Umbilical cord (tissue), 2 donors: ENCODE results near the gene TEX48. TPM values are rescaled to one million over a fixed set of nuclear protein-coding genes. Genes with fewer than 3 reads are reported as not detected.
A peak's percentile ranks its signal among the peaks of the same experiment; 100 is the strongest.

Source experiments
- DNase-seq: peaks from one replicate; pipeline ENCODE4 v3.0.0-alpha.2; 2015; ENCODE audit warnings: low spot score
- total RNA-seq: library from RNA; depleted of rRNA; stranded (reverse); fragments of >200 nt; gene quantifications from one replicate; pipeline ENCODE4 v1.2.3, GENCODE V29; 2014; ENCODE audit warnings: low replicate concordance; ENCODE audit not compliant: insufficient read depth

Gene TEX48
- total RNA-seq, 1 donor from 2014 or later, result not detected

DNA sequence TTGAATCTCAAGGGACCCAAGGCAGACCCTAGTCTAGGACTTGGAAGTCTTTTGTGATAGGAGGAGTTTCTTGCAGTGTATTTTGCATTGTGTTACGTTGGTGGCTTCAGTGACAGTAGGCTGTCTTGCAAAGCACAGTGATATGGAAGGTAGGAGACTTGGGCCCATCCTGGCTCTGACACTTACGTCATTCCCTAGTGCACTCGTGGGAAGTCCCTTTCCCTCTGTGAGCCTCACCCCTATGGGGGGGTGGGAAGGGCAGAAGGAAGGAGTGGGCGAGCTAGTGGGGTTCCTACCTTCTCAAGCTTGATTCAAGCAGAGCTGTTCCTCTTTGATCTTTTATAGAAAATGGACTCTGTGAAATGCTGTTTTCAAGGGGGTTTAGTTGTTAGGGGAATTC lies 15.1 kb downstream of the TEX48 start:
- DNase-seq, result no peak

DNA sequence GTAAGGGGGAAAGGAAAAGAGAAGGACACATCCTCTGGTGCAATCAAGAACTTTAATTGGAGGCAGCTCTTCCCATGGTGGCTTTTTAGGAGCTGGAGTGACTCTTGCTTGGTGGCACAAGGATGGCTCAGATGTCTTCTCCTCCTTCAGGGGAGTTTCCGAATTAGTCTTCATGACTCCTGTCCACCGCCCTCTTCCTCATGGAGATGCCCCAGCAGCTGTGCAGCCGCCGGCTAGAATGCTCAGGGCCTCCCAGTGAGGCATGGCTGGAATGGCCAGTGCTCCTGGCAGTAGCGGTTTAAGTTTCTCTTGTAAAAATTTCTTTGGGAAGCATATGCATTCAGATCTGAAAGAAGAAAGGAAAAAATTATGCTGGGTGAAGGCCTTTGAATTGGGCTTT lies 15.6 kb downstream of the TEX48 start:
- DNase-seq, result no peak

DNA sequence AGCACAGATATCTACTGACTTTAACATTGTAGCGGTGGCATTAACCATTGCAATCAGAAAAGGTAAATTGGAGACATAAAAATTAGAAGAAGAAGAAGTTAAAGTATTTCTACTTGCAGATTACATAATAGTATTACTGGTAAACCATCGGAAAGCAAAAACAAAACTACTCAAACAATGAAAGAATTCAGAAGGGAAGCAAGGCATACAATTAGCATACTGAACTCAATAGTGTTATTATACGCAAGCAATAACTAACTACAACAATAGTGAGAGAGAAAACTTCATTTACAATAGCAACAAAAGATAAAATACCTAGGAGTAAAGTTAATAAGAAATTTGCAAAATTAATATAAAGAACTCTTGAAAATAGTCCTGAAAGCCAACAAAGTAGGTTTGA lies 17.8 kb downstream of the TEX48 start:
- DNase-seq, result no peak

DNA sequence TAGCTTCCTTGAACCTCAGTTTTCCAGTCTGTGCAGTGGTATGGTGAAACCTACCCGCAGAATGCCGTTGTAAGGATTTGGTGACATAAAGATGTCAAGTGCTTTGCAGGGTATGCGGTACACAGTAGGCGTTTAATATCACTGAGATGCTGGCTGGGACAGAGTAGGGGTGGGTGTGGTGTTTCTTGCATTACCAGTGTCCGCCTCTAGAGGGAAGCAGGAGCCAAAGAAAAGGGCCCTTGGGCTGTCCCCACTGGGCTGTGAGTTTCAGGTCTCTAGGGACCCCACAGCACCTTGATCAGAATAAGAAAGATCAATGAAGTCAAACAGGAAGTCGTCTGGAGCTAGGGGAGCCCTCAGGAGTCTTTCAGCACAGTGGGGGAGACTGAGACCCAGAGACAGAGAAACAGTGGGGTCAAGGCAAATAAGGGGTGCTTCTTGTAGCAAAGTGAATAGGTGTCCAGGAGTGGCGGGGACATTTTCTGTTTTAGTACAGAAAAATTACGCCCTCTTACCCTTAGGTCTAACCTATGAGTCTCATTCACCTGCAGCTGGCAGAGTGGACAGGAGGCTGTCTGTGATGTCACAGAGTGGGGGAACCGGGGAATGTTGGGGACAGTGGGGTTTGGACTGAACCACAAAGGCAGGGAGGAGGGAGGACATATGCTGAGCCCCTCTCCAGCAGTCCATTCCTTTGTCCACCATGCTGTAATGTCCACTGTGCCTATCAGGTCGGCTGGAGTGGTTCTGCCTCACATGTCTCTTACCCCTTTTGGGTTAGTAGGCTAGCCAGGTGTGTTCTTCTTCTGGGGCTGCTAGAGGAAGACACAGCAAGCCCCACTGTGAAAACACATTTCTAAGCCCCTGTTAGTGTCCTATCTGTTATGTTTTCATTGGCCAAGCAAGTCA lies 19.7 kb downstream of the TEX48 start:
- DNase-seq, result peak; percentile 38

DNA sequence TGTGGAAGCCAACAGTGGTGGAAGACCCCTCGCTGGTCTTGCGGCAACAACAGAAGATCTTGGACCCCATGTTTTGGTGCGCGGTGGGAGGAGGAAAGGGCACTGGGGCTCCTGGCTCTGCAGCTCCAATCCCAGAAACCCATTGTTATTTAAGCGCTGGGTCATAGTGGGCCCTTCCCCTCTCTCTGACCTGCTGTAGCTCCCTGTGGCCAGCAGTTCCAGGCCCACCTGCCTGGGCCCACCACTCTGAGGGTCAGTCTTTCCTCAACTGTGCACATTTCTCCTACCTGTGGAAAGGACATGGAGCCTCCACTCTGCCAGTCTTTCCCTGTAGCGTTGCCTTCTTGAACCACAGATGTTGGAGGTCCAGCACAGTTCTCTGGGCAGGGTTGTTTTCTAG lies 24.3 kb downstream of the TEX48 start, which contains the start of gene TEX53:
Gene TEX53 (minus strand): TSS at position 101 of the 400 bp plus-strand sequence. CDS start 31 bp downstream, at position 70.
- DNase-seq, result no peak

DNA sequence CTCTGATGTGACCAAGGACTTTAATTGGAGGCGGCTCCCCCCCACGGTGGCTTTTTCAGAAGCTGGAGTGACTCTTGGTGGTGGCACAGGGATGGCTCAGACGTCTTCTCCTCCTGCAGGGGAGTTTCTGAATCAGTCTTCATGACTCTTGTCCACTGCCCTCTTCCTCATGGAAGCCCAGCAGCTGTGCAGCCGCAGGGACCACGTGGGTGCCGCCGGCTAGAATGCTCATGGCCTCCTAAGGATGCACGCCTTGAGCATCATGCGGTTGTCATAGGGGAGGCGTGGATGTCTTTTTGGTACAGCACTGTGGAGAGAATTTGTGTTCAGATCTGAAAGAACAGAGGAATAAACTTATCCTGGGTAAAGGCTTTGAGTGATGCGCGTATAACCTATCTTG lies 25.7 kb downstream of the TEX48 start:
- no peak for DNase-seq

DNA sequence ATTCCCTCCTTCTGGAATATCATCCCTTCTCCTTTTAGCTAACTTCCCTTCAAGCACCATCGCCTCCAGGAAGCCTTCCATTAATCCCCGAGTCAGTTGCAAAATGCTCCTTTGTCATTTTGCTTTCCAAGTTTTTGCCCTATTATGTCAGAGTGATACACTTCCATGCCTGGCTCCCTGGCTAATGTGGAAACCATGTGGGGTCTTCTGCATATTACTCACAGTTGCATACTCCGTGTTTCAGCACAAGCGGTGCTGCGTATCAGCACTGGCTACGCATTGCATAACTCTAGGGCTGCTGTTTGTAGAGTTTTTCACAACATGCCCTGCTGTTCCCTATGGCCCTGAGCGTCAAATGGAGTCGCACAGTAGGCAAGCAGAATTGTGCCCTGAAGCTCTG lies 26.3 kb downstream of the TEX48 start:
- DNase-seq, result no peak

DNA sequence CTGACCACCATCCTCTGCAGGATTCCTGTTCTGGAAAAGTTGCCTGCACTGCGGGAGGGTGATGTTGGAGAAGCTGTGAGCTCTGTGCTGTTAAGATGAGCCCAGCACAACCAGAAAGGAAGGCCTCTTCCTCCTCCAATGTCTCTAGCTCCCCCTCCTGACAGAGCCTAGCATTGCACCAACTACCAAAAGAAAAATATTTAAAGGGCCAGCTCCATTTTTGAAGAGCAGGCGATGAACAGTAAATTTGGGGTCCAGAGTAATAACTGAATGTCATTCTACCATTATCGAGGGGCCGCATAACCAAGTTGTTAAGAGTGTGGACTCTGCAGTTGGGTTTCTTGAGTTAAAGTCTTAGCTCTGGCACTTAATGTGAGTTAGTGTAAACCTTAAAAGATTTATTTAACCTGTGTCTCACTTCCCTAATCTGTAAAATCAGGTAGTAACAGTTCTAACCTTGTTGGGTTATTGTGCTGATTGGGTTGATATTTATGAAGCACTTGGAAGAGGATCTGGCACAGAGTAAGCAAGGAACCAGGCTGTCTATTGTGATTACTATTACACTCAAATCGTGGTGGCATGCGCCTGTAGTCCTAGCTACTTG lies 28.3 kb downstream of the TEX48 start:
- DNase-seq, result peak; percentile 88

DNA sequence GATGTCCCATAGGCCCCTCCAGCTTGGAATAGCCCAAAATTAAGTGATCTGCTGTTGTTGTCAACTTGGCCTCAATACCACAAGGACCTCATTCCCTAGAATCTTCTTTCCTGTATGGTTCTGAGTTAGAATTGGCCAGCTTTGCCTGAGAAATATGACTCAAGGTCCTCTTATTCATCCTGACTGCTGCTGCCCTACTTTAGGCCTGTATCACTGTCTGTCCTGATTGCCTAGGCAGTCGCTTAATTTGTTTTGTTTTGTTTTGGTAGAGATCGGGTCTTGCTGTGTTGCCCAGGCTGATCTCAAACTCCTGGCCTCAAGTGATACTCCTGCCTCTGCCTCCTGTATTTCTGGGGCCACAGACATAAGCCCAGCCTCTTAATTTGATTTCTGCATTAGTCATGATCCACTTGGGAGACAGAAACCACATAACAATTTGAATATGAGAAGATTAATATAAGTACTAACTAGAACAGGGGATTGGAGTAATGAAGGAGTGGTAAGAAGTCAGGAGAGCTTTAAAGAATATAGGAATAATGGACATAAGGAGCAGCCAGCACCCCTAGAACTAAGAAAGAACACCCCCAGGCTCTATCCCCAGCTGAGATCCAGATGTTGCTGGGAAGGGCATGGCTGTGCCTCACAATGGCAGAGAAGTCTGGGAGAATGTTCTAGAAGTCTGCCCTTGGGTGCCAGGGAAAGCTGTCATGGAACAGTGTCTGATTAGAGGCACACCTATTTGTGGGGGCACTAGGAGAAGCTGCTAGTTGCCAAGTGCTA lies 29.0 kb downstream of the TEX48 start:
- no peak for DNase-seq

DNA sequence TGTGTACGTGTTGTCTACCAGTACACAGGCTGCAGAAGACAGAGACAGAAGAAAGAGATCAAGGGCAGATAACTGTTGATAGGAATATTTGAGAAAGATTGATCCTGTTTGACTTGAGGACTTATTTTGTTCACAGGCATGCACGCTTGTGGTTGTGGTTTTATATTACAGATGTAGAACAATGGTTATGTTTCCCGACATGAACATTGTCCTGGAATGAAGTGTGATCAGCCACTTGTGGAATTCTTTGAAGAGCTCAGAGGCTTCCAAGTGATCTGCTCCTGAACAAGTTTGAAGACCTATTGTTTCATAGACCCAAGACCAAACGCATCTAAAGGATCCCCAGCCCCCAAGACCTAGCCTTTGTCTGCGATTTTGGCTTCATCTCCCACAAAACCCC lies 38.1 kb downstream of the TEX48 start:
- no peak for DNase-seq

DNA sequence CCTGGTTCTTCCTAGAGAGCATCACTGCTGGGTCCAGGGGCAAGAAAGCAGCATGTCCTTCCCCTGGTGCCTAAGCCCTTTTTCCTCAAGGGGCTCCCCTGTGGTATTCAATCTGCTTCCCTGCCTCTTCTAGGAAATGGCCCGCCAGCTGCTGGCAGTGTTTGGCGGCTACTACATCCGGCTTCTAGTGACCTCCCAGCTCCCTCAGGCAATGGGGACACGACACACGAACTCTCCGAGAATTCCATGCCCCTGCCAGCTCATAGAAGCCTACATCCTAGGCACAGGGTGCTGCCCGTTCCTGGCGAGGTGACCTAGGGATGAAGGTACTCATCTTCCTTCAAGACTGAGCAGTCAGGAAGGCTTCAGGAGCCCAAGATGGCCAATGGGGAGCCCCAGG lies 39.0 kb downstream of the TEX48 start:
- no peak for DNase-seq

DNA sequence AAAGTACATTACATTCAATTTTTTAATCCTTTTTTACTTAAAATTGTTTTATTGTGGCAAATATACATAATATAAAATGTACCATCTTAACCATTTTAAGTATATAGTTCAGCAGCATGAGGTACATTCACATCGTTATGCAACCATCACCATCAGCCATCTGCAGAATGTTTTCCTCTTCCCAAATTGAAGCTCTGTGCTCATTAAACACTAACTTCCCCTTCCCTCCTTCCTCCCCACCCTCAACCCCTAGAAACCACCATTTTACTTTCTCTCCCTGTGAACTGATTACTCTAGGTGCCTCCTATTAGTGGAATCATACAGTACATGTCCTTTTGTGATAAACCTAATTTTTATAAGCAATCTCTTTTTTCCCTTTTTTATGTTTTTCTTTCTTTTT lies 40.0 kb downstream of the TEX48 start:
- no peak for DNase-seq

DNA sequence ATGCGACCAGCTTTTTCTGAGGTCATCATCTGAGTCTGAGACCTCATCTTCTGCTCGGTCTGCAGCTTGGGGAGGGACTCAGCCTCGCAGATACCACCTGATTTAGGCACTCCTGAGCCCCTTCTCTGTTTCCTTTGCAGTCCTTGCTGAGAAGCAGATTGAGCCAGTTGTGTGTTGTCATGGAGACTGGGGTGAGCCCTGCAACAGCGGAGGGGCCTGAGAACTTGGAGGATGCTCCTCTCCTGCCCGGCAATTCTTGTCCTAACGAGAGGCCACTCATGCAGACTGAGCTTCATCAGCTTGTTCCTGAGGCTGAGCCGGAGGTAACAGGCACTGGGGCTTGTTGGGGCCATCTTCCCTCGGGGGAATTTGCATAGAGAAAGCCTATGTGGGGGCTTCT lies 43.6 kb downstream of the TEX48 start:
- DNase-seq, result no peak

DNA sequence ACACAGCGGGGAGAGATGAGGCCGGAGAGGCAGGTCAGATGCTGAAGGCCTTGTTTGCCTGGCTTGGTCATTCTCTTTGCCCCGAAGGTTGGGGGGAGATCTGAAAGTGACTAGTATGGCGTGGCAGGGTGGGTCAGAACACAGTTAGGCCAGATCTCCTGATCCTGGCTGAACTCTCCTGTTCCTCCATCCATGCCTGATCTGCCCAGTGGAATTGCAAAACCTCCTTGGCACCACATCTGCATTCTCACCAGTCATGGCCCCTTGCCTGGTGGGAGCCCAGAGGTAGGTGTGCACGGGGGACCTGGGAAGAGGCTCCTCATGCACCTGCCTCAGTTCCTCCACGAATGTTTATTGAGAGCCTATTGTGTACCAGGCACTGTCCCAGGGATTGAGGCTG lies 47.6 kb downstream of the TEX48 start:
- DNase-seq, result no peak

DNA sequence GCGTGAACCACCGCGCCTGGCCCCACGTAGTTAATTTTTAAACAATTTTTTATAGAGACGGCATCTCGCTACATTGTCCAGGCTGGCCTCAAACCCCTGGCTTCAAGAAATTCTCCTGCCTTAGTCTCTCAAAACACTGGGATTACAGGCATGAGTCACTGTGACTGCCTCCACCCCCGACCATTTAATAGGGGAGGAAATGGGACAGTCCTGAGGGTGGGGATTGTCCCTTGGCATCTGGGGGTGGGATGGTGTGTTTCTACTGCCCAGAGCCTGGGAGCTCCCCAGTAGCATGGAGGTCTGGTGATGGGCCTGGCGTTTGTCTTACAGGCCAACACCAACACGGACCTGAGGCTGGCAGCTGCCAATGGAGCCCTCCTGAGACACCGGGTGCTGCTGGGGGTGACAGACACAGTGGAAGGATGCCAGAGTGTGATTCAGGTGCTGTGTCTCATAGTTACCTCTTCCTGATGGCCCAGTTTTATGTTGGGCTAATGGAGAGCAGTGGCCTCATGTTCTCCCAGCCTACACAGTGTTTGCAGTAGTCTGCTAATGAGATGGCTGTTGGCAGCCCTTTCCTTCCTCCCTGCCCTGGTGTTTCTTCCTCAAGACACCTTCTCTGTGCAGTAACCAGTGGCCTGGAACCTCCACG lies 48.4 kb downstream of the TEX48 start:
- DNase-seq, result no peak

DNA sequence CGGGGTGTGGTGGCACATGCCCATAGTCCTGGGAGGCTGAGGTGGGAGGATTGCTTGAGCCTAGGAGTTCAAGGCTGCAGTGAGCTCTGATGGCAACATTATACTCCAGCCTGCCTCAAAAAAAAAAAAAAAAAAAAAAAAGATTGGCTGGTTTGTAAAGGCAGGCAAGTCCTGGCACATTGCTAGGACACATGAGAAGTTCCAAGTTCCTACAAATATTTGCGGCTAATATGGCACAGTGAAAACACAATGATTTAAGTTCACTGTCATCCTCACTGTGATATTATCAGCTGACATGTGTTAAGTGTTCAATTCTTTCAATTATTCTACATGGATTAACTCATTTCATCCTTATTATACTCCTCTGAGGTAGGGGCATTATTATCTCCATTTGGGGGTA lies 50.8 kb downstream of the TEX48 start:
- DNase-seq, result no peak

DNA sequence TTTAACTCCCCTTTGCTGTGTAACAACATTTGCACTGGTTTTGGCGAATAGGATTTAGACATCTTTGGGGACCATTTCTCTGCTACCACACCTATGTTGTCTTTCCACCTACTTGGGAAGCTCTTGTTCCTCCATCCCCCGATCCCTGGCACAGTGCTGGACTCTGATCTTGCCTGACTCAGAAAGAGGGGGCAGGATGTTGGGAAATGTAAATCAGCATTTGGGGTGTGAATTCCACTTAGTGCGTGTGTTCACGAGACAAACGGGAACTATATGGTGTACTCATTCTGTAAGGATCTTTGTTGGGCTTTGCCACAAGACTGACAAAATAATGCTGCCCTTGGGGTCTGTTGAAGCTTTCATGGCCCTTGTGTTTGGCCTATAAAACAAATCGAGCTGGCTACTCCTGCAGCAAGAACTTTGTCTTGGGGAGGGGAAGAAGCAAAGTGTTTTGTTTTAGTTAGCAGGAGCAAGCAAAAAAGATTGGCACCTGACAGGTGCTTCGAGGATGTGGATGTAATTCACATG lies 52.4 kb downstream of the TEX48 start:
- no peak for DNase-seq

DNA sequence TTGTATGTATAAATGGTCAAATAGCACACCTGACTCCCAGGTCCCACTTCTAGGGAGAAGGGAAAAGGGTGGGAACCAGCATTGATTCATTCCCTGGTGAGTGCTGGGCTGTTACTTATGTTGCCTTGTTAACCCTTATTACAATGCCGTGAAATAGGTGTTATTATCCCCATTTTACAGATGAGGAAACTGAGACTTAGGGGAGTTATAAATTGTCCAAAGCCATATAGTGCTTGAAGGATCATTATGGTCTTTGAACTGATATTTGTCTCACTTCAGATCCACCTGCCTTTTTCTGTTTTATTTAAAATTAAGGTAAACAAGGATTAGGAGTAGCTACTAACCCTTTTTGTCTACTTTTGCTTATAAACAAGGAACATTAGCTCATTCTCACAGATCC lies 54.4 kb downstream of the TEX48 start:
- DNase-seq, result no peak

DNA sequence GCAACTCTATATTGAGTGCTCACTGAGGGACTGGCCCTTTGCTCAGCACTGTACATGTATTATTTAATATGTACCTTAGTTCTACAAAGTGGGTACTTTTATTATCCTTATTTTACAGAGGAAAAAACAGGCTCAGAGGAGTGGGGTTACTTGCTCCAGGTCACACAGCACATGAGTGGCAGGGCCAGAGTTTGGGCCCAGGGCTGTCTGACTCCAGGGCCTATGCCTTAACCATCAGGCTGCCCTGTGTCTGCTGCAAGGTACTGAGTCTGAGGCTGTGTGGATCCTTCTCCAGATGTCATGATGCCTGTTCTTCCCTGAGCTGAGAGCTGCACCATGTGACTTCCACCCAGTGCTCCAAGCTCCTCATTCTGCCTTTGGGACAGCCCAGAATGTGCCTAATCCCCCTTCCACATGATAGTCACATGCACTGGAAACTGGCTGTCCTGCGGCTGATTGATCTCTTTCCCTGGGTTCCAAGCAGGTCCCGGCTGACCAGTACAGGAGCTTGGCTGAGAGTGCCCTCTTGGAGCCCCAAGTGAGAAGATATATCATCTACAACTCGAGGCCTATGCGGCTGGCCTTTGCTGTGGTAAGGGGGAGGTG lies 55.5 kb downstream of the TEX48 start:
- no peak for DNase-seq

DNA sequence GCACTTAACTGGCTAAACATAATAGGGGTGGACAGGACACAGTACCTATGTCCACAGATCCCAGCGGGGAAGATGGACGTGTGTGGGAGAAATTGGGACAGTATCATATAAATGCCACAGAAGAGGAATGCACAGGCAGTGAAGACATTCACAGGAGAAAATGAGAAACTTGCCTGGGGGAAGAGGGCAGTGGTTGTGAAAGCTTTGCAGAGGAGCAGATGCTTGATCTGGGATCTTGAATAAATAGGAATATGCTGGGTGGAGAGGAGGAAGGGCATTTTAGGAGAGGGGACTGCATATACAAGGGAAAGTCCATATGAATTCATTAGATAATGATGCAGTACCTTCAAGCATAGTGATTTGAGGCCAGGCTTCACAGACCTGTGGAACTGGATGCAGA lies 57.3 kb downstream of the TEX48 start:
- no peak for DNase-seq

DNA sequence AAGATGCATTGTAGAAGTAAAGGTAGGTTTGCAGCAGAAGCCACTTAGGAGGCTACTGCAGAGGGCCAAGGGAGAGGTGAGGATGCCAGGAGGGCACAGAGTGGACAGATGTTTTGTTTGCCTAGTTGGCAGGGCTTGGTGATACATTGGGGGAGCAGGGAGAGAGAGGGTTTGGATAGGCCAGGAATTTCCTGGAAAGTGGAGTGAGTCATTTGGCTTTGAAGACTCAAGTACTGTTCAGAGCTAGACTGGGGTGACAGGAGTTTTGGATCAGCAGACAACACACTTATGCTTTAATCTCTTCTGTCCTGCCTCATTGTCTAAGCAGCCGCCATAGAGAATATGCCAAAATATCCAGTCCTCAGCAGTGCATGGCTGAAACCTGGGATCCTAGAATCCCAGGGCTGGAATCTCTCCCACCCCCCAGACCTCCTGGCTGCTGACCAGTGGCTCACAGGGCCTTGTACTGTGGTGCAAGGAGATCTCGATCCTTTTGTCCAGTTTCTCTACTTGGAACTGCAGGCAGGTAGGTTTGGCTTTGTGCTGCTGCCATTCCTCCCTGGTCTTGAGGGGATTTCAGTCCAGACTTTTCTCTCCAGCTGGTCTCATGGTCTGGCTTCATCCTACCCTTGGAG lies 59.9 kb downstream of the TEX48 start:
- DNase-seq, result peak; percentile 32
